Measurements from ENCODE around the gene PRKAR1B. TPM values are rescaled to one million over a fixed set of nuclear protein-coding genes. Genes with fewer than 3 reads are reported as not detected.

The PRKAR1B gene
- total RNA-seq, 1 donor from 2014 or later = 14.7 TPM

- H3K4me3 Mint-ChIP-seq (ENCODE audit: unreplicated experiment) = no peak overlapping the region
- DNase-seq (ENCODE audit: low read depth) = no peak
- H4K20me1 ChIP-seq (ENCODE audit: insufficient read depth, low read length) = no peaks in the 10 kb centered on the region
- H3K9ac ChIP-seq (ENCODE audit: low read length) = no peak overlapping the region
- peaks cover 9% of the 10 kb centered on the region for H3K36me3 Mint-ChIP-seq (ENCODE audit: low read depth, unreplicated experiment)
- H3K4me3 ChIP-seq (ENCODE audit: insufficient read depth, low read depth, low read length) = no peak overlapping the region
- peaks cover 4% of the 10 kb centered on the region for H3K4me1 ChIP-seq (ENCODE audit: insufficient read depth, low read length)
- H3K27me3 Mint-ChIP-seq (ENCODE audit: low read depth, unreplicated experiment) = no peaks in the 10 kb centered on the region
- no peak overlapping the region for H3K27ac ChIP-seq (ENCODE audit: low read depth, low read length)
- no peak overlapping the region for H3K4me2 ChIP-seq (ENCODE audit: low read length)
- TF ChIP-seq EZH2 (IDR thresholded peaks at IDR 0.05; ENCODE audit: insufficient read depth, low read length) = no peak
- TF ChIP-seq, protein P1, sequence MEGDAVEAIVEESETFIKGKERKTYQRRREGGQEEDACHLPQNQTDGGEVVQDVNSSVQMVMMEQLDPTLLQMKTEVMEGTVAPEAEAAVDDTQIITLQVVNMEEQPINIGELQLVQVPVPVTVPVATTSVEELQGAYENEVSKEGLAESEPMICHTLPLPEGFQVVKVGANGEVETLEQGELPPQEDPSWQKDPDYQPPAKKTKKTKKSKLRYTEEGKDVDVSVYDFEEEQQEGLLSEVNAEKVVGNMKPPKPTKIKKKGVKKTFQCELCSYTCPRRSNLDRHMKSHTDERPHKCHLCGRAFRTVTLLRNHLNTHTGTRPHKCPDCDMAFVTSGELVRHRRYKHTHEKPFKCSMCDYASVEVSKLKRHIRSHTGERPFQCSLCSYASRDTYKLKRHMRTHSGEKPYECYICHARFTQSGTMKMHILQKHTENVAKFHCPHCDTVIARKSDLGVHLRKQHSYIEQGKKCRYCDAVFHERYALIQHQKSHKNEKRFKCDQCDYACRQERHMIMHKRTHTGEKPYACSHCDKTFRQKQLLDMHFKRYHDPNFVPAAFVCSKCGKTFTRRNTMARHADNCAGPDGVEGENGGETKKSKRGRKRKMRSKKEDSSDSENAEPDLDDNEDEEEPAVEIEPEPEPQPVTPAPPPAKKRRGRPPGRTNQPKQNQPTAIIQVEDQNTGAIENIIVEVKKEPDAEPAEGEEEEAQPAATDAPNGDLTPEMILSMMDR (IDR thresholded peaks at IDR 0.05; ENCODE audit: insufficient read depth, low read depth, low read length) = no peak
- no peaks in the 10 kb centered on the region for H3K36me3 ChIP-seq (ENCODE audit: insufficient read depth, low read length)
- FAIRE-seq = no peak
- peaks cover 16% of the 10 kb centered on the region for H3K4me1 Mint-ChIP-seq (ENCODE audit: low read depth, unreplicated experiment)
- H3K9me3 Mint-ChIP-seq (ENCODE audit: unreplicated experiment) = peaks cover 9% of the 10 kb centered on the region
- H3K27ac Mint-ChIP-seq (ENCODE audit: unreplicated experiment) = no peak overlapping the region
- H3K79me2 ChIP-seq (ENCODE audit: insufficient read depth, low read length) = no peaks in the 10 kb centered on the region
- no peak overlapping the region for H2AFZ ChIP-seq (ENCODE audit: low read depth, low read length)
- no peaks in the 10 kb centered on the region for H3K9me3 ChIP-seq (ENCODE audit: insufficient read depth, low read depth, low read length)
- no peaks in the 10 kb centered on the region for H3K27me3 ChIP-seq (ENCODE audit: insufficient read depth, low read length)
Measured at GRCh38 chr7:703049-703448, 24.0 kb downstream of the PRKAR1B start.

DNA sequence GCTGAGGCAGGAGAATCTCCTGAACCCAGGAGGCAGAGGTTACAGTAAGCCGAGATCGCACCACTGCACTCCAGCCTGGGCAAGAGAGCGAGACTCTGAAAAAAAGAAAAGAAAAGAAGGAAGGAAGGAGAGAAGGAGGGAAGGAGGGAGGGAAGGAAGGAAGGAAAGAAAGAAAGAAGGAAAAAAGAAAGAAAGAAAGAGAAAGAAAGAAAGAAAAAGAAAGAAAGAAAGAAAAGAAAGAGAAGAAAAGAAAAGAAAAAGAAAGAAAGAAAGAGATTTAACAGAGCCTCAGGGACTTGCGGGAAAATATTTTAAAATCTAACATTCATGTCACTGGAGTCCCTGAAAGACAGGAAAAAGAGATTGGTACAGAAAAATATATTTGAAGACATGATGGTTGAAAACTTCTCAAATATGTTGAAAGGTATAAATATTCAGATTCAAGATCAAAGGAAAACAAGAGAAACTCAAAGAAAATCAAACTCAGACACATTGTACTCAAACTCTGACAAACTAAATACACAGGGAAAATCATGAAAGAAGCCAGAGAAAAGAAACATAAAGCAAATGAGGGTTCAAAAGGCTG lies 25.9 kb downstream of the PRKAR1B start:
- Mint-ChIP-seq H3K4me1 (ENCODE audit: low read depth, unreplicated experiment) (peaks cover 16% of the 10 kb centered on the region), H3K36me3 (ENCODE audit: low read depth, unreplicated experiment) (peaks cover 5% of the 10 kb centered on the region), H3K27me3 (ENCODE audit: low read depth, unreplicated experiment) (no peaks in the 10 kb centered on the region), H3K4me3 (ENCODE audit: unreplicated experiment) (no peak overlapping the region), H3K27ac (ENCODE audit: unreplicated experiment) (no peak overlapping the region), H3K9me3 (ENCODE audit: unreplicated experiment) (peaks cover 9% of the 10 kb centered on the region)
- Histone ChIP-seq H3K4me2 (ENCODE audit: low read length) (no peak overlapping the region), H3K27me3 (ENCODE audit: insufficient read depth, low read length) (no peaks in the 10 kb centered on the region), H3K4me3 (ENCODE audit: insufficient read depth, low read depth, low read length) (no peak overlapping the region), H3K27ac (ENCODE audit: low read depth, low read length) (no peak overlapping the region), H3K79me2 (ENCODE audit: insufficient read depth, low read length) (no peaks in the 10 kb centered on the region), H4K20me1 (ENCODE audit: insufficient read depth, low read length) (no peaks in the 10 kb centered on the region), H3K9ac (ENCODE audit: low read length) (no peak overlapping the region), H2AFZ (ENCODE audit: low read depth, low read length) (no peak overlapping the region), H3K9me3 (ENCODE audit: insufficient read depth, low read depth, low read length) (no peaks in the 10 kb centered on the region), H3K4me1 (ENCODE audit: insufficient read depth, low read length) (peaks cover 7% of the 10 kb centered on the region), H3K36me3 (ENCODE audit: insufficient read depth, low read length) (no peaks in the 10 kb centered on the region)
- FAIRE-seq = no peak
- DNase-seq (ENCODE audit: low read depth) = no peak
- TF ChIP-seq EZH2 (IDR thresholded peaks at IDR 0.05; ENCODE audit: insufficient read depth, low read length) = no peak
- TF ChIP-seq, protein P1 (IDR thresholded peaks at IDR 0.05; ENCODE audit: insufficient read depth, low read depth, low read length) = no peak

- Histone ChIP-seq H2AFZ (ENCODE audit: low read depth, low read length) (no peak overlapping the region), H3K4me1 (ENCODE audit: insufficient read depth, low read length) (peaks cover 7% of the 10 kb centered on the region), H3K36me3 (ENCODE audit: insufficient read depth, low read length) (no peaks in the 10 kb centered on the region), H4K20me1 (ENCODE audit: insufficient read depth, low read length) (no peaks in the 10 kb centered on the region), H3K4me3 (ENCODE audit: insufficient read depth, low read depth, low read length) (no peak overlapping the region), H3K9me3 (ENCODE audit: insufficient read depth, low read depth, low read length) (no peaks in the 10 kb centered on the region), H3K79me2 (ENCODE audit: insufficient read depth, low read length) (no peaks in the 10 kb centered on the region), H3K4me2 (ENCODE audit: low read length) (no peak overlapping the region), H3K27ac (ENCODE audit: low read depth, low read length) (no peak overlapping the region), H3K9ac (ENCODE audit: low read length) (no peak overlapping the region), H3K27me3 (ENCODE audit: insufficient read depth, low read length) (no peaks in the 10 kb centered on the region)
- H3K36me3 Mint-ChIP-seq (ENCODE audit: low read depth, unreplicated experiment) = peaks cover 8% of the 10 kb centered on the region
- H3K27me3 Mint-ChIP-seq (ENCODE audit: low read depth, unreplicated experiment) = no peaks in the 10 kb centered on the region
- FAIRE-seq = no peak
- DNase-seq (ENCODE audit: low read depth) = no peak
- TF ChIP-seq EZH2 (IDR thresholded peaks at IDR 0.05; ENCODE audit: insufficient read depth, low read length) = no peak
- TF ChIP-seq, protein P1 (IDR thresholded peaks at IDR 0.05; ENCODE audit: insufficient read depth, low read depth, low read length) = no peak
- H3K27ac Mint-ChIP-seq (ENCODE audit: unreplicated experiment) = no peak overlapping the region
- no peak overlapping the region for H3K4me3 Mint-ChIP-seq (ENCODE audit: unreplicated experiment)
- peaks cover 9% of the 10 kb centered on the region for H3K9me3 Mint-ChIP-seq (ENCODE audit: unreplicated experiment)
- H3K4me1 Mint-ChIP-seq (ENCODE audit: low read depth, unreplicated experiment) = peaks cover 16% of the 10 kb centered on the region
Measured at GRCh38 chr7:699476-700170, 27.5 kb downstream of the PRKAR1B start.

Data from astrocyte (in vitro differentiated cells and primary cell).